Spleen (tissue), 11 donors: Measurements from ENCODE around the gene C17orf107. TPM values are rescaled to one million over a fixed set of nuclear protein-coding genes. Genes with fewer than 3 reads are reported as not detected.
A peak's percentile ranks its signal among the peaks of the same experiment; 100 is the strongest.

Experiments used
- DNase-seq: peaks from one replicate; pipeline ENCODE4 v3.0.0-alpha.2; 2020
- H3K27ac ChIP-seq, 8 donors: fragments of 200-600 bp; sonication (generic) in 7 of 8; 1 replicate in 4 of 8; 2 replicates in 4 of 8; pipeline versions ENCODE4 v1.5.0 to v1.8.0; 2016 to 2021; ENCODE audit warnings: inconsistent platforms in 4 of 8, mild to moderate bottlenecking in 4 of 8, moderate library complexity in 1 of 8
- H3K27me3 ChIP-seq, 7 donors: fragments of 200-600 bp; sonication (generic) in 6 of 7; replicated peaks in 1 of 7; 1 replicate in 4 of 7; 2 replicates in 3 of 7; pipeline versions ENCODE4 v1.5.0 to v1.8.0; 2016 to 2021; ENCODE audit warnings: inconsistent platforms in 3 of 7, mild to moderate bottlenecking in 1 of 7
- H3K36me3 ChIP-seq, 6 donors: fragments of 200-600 bp; sonication (generic) in 5 of 6; 1 replicate in 4 of 6; 2 replicates in 2 of 6; pipeline versions ENCODE4 v1.5.0 to v1.8.0; 2016 to 2021; ENCODE audit warnings: inconsistent platforms in 2 of 6
- H3K4me1 ChIP-seq, 6 donors: fragments of 200-600 bp; sonication (generic) in 5 of 6; 1 replicate in 3 of 6; 2 replicates in 3 of 6; pipeline versions ENCODE4 v1.5.0 to v1.8.0; 2016 to 2021; ENCODE audit warnings: inconsistent platforms in 3 of 6
- H3K4me3 ChIP-seq, 8 donors: fragments of 200-600 bp; sonication (generic) in 7 of 8; 1 replicate in 4 of 8; 2 replicates in 4 of 8; pipeline versions ENCODE4 v1.5.0 to v1.8.0; 2016 to 2021; ENCODE audit warnings: inconsistent platforms in 4 of 8, mild to moderate bottlenecking in 4 of 8, moderate library complexity in 2 of 8
- H3K9me3 ChIP-seq, 8 donors: fragments of 200-600 bp; sonication (generic) in 7 of 8; 1 replicate in 4 of 8; 2 replicates in 4 of 8; pipeline versions ENCODE4 v1.5.0 to v1.8.0; 2016 to 2021; ENCODE audit warnings: inconsistent platforms in 4 of 8
- POLR2A ChIP-seq, 3 donors: fragments of 450-650 bp; IDR thresholded peaks; one replicate each; pipeline ENCODE4 v1.5.1; 2017; ENCODE audit warnings: antibody characterized with exemption in 3 of 3, mild to moderate bottlenecking in 1 of 3
- POLR2AphosphoS5 ChIP-seq, 3 donors: sonication (generic); formaldehyde crosslinking; IDR thresholded peaks; one replicate each; pipeline ENCODE4 v1.5.1; 2017; ENCODE audit warnings: antibody characterized with exemption in 3 of 3
- WGBS, 5 donors: extraction: QIAGEN DNeasy Blood & Tissue Kit in 3 of 5; methylation state at CpG; one replicate each; pipeline versions ENCODE4 v1.1.5 to v1.1.7; 2013 to 2018; 5-methylcytosine and 5-hydroxymethylcytosine counted together
- intact Hi-C: fragments of 100-400 bp; cut with DNase I; formaldehyde crosslinking; loops from one replicate; pipeline ENCODE4 v1.15.0; 2023; ENCODE audit warnings: low total_unique reads
- polyA plus RNA-seq, 3 donors: library from polyadenylated mRNA; stranded (reverse); fragments of 200-250 nt; gene quantifications; one replicate each; pipeline ENCODE4 v1.2.1, GENCODE V29; 2013
- total RNA-seq, 7 donors: library from RNA; depleted of rRNA in 3 of 7; stranded (reverse); fragments of >200 nt in 3 of 7; fragmentation: NEBNext Ultra II Directional in 4 of 7; extraction: Animal tissue kit (Norgen Biotek cat#: 25700) in 4 of 7; gene quantifications; one replicate each; pipeline versions ENCODE4 v1.1.0 to v1.2.1, GENCODE V29; 2016 to 2021
- TF ChIP-seq, protein P1 (sequence below), 11 experiments: fragments of 200-600 bp in 7 of 11; fragments of 450-650 bp in 4 of 11; sonication (generic) in 4 of 11; IDR thresholded peaks in 8 of 11; conservative IDR thresholded peaks in 3 of 11; 1 replicate in 7 of 11; 2 replicates in 4 of 11; pipeline versions ENCODE4 v1.4.0 to v1.8.0; 2016 to 2021; ENCODE audit warnings: antibody characterized with exemption in 11 of 11, inconsistent platforms in 4 of 11, mild to moderate bottlenecking in 1 of 11
- donor health status: healthy with polysubstance abuse.
- donor health status: DM: no; HTN: no; CAD: no; lungs with moderate emphysema.
- donor health status: DM: no; HTN: no; CAD: no.
- donor health status: Bipolar disorder and iron deficiency.
- donor health status: healthy.
- donor health status: DM: no; HTN: no; CAD: no.
- donor health status: DM: yes; HTN: yes; CAD: no.

Gene C17orf107
- total and polyA plus RNA-seq, 10 donors, result 0.15 to 4.1 (median 2.2) TPM

DNA sequence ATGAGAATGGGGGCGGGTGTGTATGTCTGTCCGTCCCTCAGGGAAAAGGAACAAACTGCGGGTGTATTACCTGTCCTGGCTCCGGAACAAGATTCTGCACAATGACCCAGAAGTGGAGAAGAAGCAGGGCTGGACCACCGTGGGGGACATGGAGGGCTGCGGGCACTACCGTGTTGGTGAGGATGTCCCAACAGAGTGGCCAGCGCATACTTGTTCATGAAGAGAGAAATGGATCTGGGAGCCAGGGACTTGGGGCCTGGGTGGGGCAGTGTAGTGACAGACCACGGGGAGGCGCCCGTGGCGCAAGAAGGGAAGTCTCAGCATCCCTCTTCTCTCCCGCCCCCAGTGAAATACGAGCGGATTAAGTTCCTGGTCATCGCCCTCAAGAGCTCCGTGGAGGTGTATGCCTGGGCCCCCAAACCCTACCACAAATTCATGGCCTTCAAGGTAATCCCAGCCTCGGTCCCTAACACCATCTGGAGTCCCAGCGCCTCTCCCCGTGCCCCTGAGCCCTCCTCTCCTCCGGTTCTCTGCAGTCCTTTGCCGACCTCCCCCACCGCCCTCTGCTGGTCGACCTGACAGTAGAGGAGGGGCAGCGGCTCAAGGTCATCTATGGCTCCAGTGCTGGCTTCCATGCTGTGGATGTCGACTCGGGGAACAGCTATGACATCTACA is 3.5 kb upstream of the C17orf107 start:
- peaks cover 0 to 24% (median 0%) of the 10 kb centered on the region in 7 donors for H3K27me3 ChIP-seq
- H3K36me3 ChIP-seq, result peaks cover 3 to 70% (median 63%) of the 10 kb centered on the region in 6 donors
- TF ChIP-seq POLR2A (IDR thresholded peaks at IDR 0.05) (no peak), POLR2AphosphoS5 (IDR thresholded peaks at IDR 0.05) (peak in 2 of 3 donors; percentile 20 to 41)
- peaks cover 18 to 28% (median 27%) of the 10 kb centered on the region in 6 donors for H3K4me1 ChIP-seq
- WGBS, 5 donors, result 75 to 86% (median 84%) methylated on average over 25 to 27 of the region's 27 CpGs
- intact Hi-C loops, result no loop called here
- no peak for DNase-seq
- H3K9me3 ChIP-seq, result no peaks in the 10 kb centered on the region
- H3K4me3 ChIP-seq, result no peak overlapping the region
- no peak overlapping the region for H3K27ac ChIP-seq

DNA sequence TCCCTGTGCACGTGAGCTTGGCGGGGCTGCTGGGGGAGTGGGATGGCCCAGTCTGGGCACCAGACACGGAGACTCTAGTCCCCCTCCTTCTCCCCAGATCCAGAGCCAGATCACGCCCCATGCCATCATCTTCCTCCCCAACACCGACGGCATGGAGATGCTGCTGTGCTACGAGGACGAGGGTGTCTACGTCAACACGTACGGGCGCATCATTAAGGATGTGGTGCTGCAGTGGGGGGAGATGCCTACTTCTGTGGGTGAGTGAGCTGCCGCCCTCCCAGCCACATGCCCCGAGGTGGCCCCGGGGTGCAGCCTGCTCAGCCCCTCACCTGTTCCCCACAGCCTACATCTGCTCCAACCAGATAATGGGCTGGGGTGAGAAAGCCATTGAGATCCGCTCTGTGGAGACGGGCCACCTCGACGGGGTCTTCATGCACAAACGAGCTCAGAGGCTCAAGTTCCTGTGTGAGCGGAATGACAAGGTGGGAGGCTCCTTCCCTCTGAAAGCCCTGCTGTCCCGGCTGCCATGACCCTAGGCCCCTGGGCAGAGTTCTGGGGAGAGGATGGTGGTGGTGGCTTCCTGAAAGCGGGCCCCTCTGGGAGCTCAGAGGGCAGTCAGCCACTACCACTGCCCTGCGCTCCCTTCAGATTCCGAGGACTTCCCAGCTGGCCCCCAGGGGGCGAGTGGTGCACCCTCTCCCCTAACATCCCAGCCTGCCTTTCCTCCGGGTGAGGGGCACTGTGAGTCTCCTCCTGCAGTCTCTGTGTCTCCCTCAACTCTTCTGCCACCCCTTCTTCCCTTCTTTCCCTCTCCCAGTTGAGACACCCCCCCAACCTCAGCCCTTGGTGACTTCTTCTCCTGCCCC is 2.8 kb upstream of the C17orf107 start:
- peaks cover 0 to 63% (median 56%) of the 10 kb centered on the region in 6 donors for H3K36me3 ChIP-seq
- DNase-seq, result no peak

DNA sequence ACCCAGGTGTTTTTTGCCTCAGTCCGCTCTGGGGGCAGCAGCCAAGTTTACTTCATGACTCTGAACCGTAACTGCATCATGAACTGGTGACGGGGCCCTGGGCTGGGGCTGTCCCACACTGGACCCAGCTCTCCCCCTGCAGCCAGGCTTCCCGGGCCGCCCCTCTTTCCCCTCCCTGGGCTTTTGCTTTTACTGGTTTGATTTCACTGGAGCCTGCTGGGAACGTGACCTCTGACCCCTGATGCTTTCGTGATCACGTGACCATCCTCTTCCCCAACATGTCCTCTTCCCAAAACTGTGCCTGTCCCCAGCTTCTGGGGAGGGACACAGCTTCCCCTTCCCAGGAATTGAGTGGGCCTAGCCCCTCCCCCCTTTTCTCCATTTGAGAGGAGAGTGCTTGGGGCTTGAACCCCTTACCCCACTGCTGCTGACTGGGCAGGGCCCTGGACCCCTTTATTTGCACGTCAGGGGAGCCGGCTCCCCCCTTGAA is 2.1 kb upstream of the C17orf107 start:
- H3K4me3 ChIP-seq, result no peak overlapping the region
- H3K4me1 ChIP-seq, result peaks cover 23 to 43% (median 36%) of the 10 kb centered on the region in 6 donors
- H3K27ac ChIP-seq, result no peak overlapping the region
- 86 to 94% (median 88%) methylated on average over 10 of the region's 10 CpGs for WGBS, 5 donors
- H3K27me3 ChIP-seq, result peaks cover 0 to 36% (median 0%) of the 10 kb centered on the region in 7 donors
- no peaks in the 10 kb centered on the region for H3K9me3 ChIP-seq
- DNase-seq, result no peak
- H3K36me3 ChIP-seq, result peaks cover 0 to 56% (median 49%) of the 10 kb centered on the region in 6 donors
- intact Hi-C loops, result no loop called here
- TF ChIP-seq, protein P1, sequence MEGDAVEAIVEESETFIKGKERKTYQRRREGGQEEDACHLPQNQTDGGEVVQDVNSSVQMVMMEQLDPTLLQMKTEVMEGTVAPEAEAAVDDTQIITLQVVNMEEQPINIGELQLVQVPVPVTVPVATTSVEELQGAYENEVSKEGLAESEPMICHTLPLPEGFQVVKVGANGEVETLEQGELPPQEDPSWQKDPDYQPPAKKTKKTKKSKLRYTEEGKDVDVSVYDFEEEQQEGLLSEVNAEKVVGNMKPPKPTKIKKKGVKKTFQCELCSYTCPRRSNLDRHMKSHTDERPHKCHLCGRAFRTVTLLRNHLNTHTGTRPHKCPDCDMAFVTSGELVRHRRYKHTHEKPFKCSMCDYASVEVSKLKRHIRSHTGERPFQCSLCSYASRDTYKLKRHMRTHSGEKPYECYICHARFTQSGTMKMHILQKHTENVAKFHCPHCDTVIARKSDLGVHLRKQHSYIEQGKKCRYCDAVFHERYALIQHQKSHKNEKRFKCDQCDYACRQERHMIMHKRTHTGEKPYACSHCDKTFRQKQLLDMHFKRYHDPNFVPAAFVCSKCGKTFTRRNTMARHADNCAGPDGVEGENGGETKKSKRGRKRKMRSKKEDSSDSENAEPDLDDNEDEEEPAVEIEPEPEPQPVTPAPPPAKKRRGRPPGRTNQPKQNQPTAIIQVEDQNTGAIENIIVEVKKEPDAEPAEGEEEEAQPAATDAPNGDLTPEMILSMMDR (IDR thresholded peaks at IDR 0.05 in 8 of 11, conservative IDR thresholded peaks at IDR 0.05 in 3 of 11), result no peak

More for the DNA sequence above, 2.8 kb upstream of the C17orf107 start:
- H3K27me3 ChIP-seq, result peaks cover 0 to 32% (median 0%) of the 10 kb centered on the region in 7 donors
- TF ChIP-seq POLR2AphosphoS5 (IDR thresholded peaks at IDR 0.05) (no peak), POLR2A (IDR thresholded peaks at IDR 0.05) (no peak)
- TF ChIP-seq, protein P1 (IDR thresholded peaks at IDR 0.05 in 8 of 11, conservative IDR thresholded peaks at IDR 0.05 in 3 of 11), result no peak
- intact Hi-C loops, result no loop called here
- no peak overlapping the region for H3K4me3 ChIP-seq
- H3K27ac ChIP-seq, result no peak overlapping the region
- H3K4me1 ChIP-seq, result peaks cover 20 to 36% (median 31%) of the 10 kb centered on the region in 6 donors
- WGBS, 5 donors, result 85 to 95% (median 93%) methylated on average over 24 to 27 of the region's 27 CpGs
- no peaks in the 10 kb centered on the region for H3K9me3 ChIP-seq

DNA sequence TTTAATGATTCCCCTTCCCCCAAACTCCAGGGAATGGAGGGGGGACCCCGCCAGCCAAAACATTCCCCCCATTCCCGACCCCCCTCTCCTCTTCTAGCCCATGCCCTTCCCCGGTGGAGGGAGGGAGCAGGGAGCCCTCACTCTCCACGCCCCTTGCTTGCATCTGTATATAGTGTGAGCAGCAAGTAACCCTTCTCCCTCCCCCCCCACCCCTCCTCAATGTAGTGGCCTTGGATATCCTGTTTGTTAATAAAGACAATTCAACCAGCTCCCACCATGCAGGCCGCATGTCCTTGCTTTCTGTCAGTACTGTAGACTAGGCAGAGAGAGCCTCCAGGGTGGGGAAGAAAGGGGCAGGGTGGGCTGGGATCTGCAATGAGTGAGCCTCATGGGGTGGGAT is 1.6 kb upstream of the C17orf107 start:
- Histone ChIP-seq H3K27me3 (peaks cover 0 to 36% (median 0%) of the 10 kb centered on the region in 7 donors), H3K27ac (no peak overlapping the region), H3K4me1 (peaks cover 27 to 48% (median 41%) of the 10 kb centered on the region in 6 donors), H3K36me3 (peaks cover 0 to 51% (median 43%) of the 10 kb centered on the region in 6 donors), H3K9me3 (no peaks in the 10 kb centered on the region), H3K4me3 (no peak overlapping the region)
- whole genome bisulfite sequencing, 5 donors, result 83 to 93% (median 88%) methylated on average over 5 of the region's 5 CpGs
- intact Hi-C loops, result no loop called here
- DNase-seq, result no peak
- TF ChIP-seq, protein P1 (IDR thresholded peaks at IDR 0.05 in 8 of 11, conservative IDR thresholded peaks at IDR 0.05 in 3 of 11), result no peak
- TF ChIP-seq POLR2AphosphoS5 (IDR thresholded peaks at IDR 0.05) (no peak), POLR2A (IDR thresholded peaks at IDR 0.05) (no peak)
